ENCODE results near the gene CALM1.

The CALM1 gene

GRCh38 chr14:90412058-90412457, 15.2 kb downstream of the CALM1 start:
- DNase-seq, result no peak

- DNase-seq, result no peak
Observed at GRCh38 chr14:90416720-90417119, 19.9 kb downstream of the CALM1 start.

- DNase-seq, result no peak
Observed at GRCh38 chr14:90418053-90418452, 21.2 kb downstream of the CALM1 start.

GRCh38 chr14:90419200-90419599, 22.4 kb downstream of the CALM1 start:
- no peak for DNase-seq

- DNase-seq, result no peak
Observed at GRCh38 chr14:90421001-90421631, 24.3 kb downstream of the CALM1 start.

- no peak for DNase-seq
Observed at GRCh38 chr14:90421632-90422020, 24.8 kb downstream of the CALM1 start.

GRCh38 chr14:90423166-90423565, 26.3 kb downstream of the CALM1 start:
- no peak for DNase-seq

GRCh38 chr14:90424075-90424474, 27.2 kb downstream of the CALM1 start:
- DNase-seq, result no peak

- no peak for DNase-seq
Observed at GRCh38 chr14:90424686-90425372, 28.0 kb downstream of the CALM1 start.

GRCh38 chr14:90425373-90425879, 28.6 kb downstream of the CALM1 start:
- DNase-seq, result no peak

GRCh38 chr14:90426031-90426540, 29.3 kb downstream of the CALM1 start:
- no peak for DNase-seq

GRCh38 chr14:90426663-90427062, 29.8 kb downstream of the CALM1 start:
- DNase-seq, result no peak

GRCh38 chr14:90427848-90428426, 31.1 kb downstream of the CALM1 start:
- DNase-seq, result no peak

- DNase-seq, result no peak
Observed at GRCh38 chr14:90428676-90429075, 31.8 kb downstream of the CALM1 start.

- no peak for DNase-seq
Observed at GRCh38 chr14:90429236-90429635, 32.4 kb downstream of the CALM1 start.

GRCh38 chr14:90429754-90430153, 32.9 kb downstream of the CALM1 start:
- DNase-seq, result no peak

- no peak for DNase-seq
Observed at GRCh38 chr14:90434370-90435020, 37.7 kb downstream of the CALM1 start.

GRCh38 chr14:90438841-90439240, 42.0 kb downstream of the CALM1 start:
- DNase-seq, result no peak

- DNase-seq, result no peak
Observed at GRCh38 chr14:90440021-90440451, 43.2 kb downstream of the CALM1 start.

GRCh38 chr14:90440592-90440991, 43.8 kb downstream of the CALM1 start:
- no peak for DNase-seq

- no peak for DNase-seq
Observed at GRCh38 chr14:90442388-90442787, 45.6 kb downstream of the CALM1 start.

- DNase-seq, result no peak
Observed at GRCh38 chr14:90443161-90444076, 46.6 kb downstream of the CALM1 start.

All from activated CD4-positive, alpha-beta T cell treated with anti-CD3 and anti-CD28 coated beads, Interleukin-2, Interleukin-6, amounts not matched to agents 100 ng/mL and 50 ng/mL, durations not matched to agents 16 hours and 8 hours (primary cell).